CD4-positive, alpha-beta T cell (primary cell): ENCODE results near the gene PCDHB11. TPM values are rescaled to one million over a fixed set of nuclear protein-coding genes. Genes with fewer than 3 reads are reported as not detected.
"Not testable (repeated sequence)": the region's sequence is repeated elsewhere in the genome, so short reads cannot be mapped to it uniquely, and the experiment has no call there.

Experiments used
- ATAC-seq: fragments of 200-7000 bp; cut with Tn5 transposase; one replicate; pipeline ENCODE4 v1.10.0; 2022; ENCODE audit warnings: mild to moderate bottlenecking; ENCODE audit not compliant: poor library complexity
- CTCF ChIA-PET: fragments of 350-600 bp; sonication (Branson Sonifier 250); formaldehyde crosslinking; loops from one replicate; lab custom pipeline; 2021; ENCODE audit warnings: antibody characterized with exemption, inconsistent platforms; lab: Charles Lee
- POLR2A ChIA-PET: fragments of 350-600 bp; sonication (Branson Sonifier 250); formaldehyde crosslinking; loops from one replicate; lab custom pipeline; 2021; ENCODE audit warnings: antibody characterized with exemption, inconsistent platforms; lab: Charles Lee
- DNase-seq, 14 experiments: peaks; one replicate each; pipeline ENCODE4 v3.0.0-alpha.2; 2013 to 2020; ENCODE audit warnings: mixed read lengths in 2 of 14
- H3K27ac ChIP-seq, 2 donors: one replicate each; pipeline versions ENCODE4 v1.5.1 to v1.7.0; 2013; ENCODE audit warnings: low read length in 2 of 2, low read depth in 1 of 2, mild to moderate bottlenecking in 1 of 2
- H3K27me3 ChIP-seq, 2 experiments: 1 replicate in 1 of 2; 2 replicates in 1 of 2; pipeline versions ENCODE4 v1.6.1 to v1.7.0; 2013; ENCODE audit warnings: low read length in 2 of 2, control low read depth in 1 of 2, mild to moderate bottlenecking in 1 of 2, moderate library complexity in 1 of 2; ENCODE audit not compliant: insufficient read depth in 2 of 2, control insufficient read depth in 1 of 2
- H3K36me3 ChIP-seq: one replicate; pipeline ENCODE4 v1.6.1; 2013; ENCODE audit warnings: low read length, control low read depth; ENCODE audit not compliant: insufficient read depth
- H3K4me1 ChIP-seq: one replicate; pipeline ENCODE4 v1.6.1; 2013; ENCODE audit warnings: low read length, control low read depth; ENCODE audit not compliant: insufficient read depth
- H3K4me3 ChIP-seq: one replicate; pipeline ENCODE4 v1.5.1; 2013; ENCODE audit warnings: mild to moderate bottlenecking, low read length, moderate library complexity
- H3K9me3 ChIP-seq, 2 experiments: 1 replicate in 1 of 2; 2 replicates in 1 of 2; pipeline versions ENCODE4 v1.6.1 to v1.7.0; 2013; ENCODE audit warnings: low read length in 2 of 2, mild to moderate bottlenecking in 2 of 2, control low read depth in 1 of 2, moderate library complexity in 1 of 2; ENCODE audit not compliant: control insufficient read depth in 1 of 2, insufficient read depth in 1 of 2
- H3K27ac Mint-ChIP-seq: one replicate; pipeline ENCODE4 v1.8.0; 2020; ENCODE audit warnings: mixed read lengths
- H3K27me3 Mint-ChIP-seq: one replicate; pipeline ENCODE4 v1.8.0; 2021; ENCODE audit warnings: mixed read lengths
- H3K36me3 Mint-ChIP-seq: one replicate; pipeline ENCODE4 v1.8.0; 2021; ENCODE audit warnings: low read depth, mixed read lengths
- H3K4me1 Mint-ChIP-seq: one replicate; pipeline ENCODE4 v1.8.0; 2021; ENCODE audit warnings: low read depth, mixed read lengths
- H3K4me3 Mint-ChIP-seq: one replicate; pipeline ENCODE4 v1.8.0; 2020; ENCODE audit warnings: mild to moderate bottlenecking, mixed read lengths
- H3K9me3 Mint-ChIP-seq: one replicate; pipeline ENCODE4 v1.8.0; 2020; ENCODE audit warnings: mixed read lengths
- intact Hi-C, 2 experiments: fragments of 100-400 bp; cut with DNase I in 1 of 2; cut with micrococcal nuclease in 1 of 2; formaldehyde crosslinking; loops; one replicate each; pipeline versions ENCODE4 v1.15.1 to v1.9.0; 2023 to 2025; cut with DNase I, micrococcal nuclease
- total RNA-seq, 174 experiments: library from RNA in 2 of 174; stranded (reverse) in 2 of 174; gene quantifications; one replicate each; pipeline ENCODE4 v1.2.3 and lab custom pipeline; 2021 to 2026

PCDHB11 gene
- total RNA-seq, 2 experiments from 2014 or later: not detected

DNA sequence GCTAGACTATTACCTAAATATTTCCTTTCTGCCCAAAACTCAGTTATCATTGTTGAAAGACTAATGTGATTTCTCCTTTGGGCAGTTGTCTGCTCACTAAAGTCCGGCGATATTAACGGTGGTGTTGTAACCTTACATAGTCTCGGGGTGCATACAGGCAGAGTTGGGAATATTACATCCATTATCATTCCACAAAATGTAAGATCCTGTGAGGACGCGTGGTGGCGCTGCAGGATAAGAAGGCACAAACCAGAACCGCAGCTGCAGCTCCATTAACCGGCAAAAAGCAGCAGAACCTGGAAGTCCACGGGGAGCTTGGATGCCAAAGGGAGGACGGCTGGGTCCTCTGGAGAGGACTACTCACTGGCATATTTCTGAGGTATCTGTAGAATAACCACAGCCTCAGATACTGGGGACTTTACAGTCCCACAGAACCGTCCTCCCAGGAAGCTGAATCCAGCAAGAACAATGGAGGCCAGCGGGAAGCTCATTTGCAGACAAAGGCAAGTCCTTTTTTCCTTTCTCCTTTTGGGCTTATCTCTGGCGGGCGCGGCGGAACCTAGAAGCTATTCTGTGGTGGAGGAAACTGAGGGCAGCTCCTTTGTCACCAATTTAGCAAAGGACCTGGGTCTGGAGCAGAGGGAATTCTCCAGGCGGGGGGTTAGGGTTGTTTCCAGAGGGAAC lies 14.4 kb downstream of the PCDHB11 start, which contains the start of gene PCDHB13:
Gene PCDHB13, plus strand, starts transcription at position 264 of the 684 bp plus-strand sequence. Its CDS starts 205 bp downstream, at position 469.
- H3K9me3 Mint-ChIP-seq, intact Hi-C loops, CTCF ChIA-PET, H3K36me3 ChIP-seq, H3K36me3 Mint-ChIP-seq, H3K27ac Mint-ChIP-seq, H3K4me3 Mint-ChIP-seq, H3K27ac ChIP-seq, H3K4me3 ChIP-seq, H3K4me1 Mint-ChIP-seq, H3K4me1 ChIP-seq, POLR2A ChIA-PET, ATAC-seq: not testable (repeated sequence)
- peaks cover 76% of the 10 kb centered on the region for H3K27me3 Mint-ChIP-seq
- Histone ChIP-seq H3K9me3 (peaks cover 25 to 31% of the 10 kb centered on the region in 2 experiments), H3K27me3 (peaks cover 17 to 52% of the 10 kb centered on the region in 2 experiments)
- peak in 4 of 14 experiments; percentile 17 to 53 (median 37) for DNase-seq

DNA sequence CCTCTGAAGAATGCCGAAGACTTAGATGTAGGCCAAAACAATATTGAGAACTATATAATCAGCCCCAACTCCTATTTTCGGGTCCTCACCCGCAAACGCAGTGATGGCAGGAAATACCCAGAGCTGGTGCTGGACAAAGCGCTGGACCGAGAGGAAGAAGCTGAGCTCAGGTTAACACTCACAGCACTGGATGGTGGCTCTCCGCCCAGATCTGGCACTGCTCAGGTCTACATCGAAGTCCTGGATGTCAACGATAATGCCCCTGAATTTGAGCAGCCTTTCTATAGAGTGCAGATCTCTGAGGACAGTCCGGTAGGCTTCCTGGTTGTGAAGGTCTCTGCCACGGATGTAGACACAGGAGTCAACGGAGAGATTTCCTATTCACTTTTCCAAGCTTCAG lies 15.2 kb downstream of the PCDHB11 start:
- H3K27ac ChIP-seq, intact Hi-C loops, H3K4me3 Mint-ChIP-seq, H3K9me3 Mint-ChIP-seq, H3K27ac Mint-ChIP-seq, H3K36me3 ChIP-seq, DNase-seq, ATAC-seq, H3K36me3 Mint-ChIP-seq, POLR2A ChIA-PET, H3K4me1 Mint-ChIP-seq, H3K4me1 ChIP-seq, CTCF ChIA-PET, H3K4me3 ChIP-seq: not testable (repeated sequence)
- H3K27me3 Mint-ChIP-seq: peaks cover 73% of the 10 kb centered on the region
- Histone ChIP-seq H3K9me3 (peaks cover 27 to 31% of the 10 kb centered on the region in 2 experiments), H3K27me3 (peaks cover 15 to 54% of the 10 kb centered on the region in 2 experiments)

DNA sequence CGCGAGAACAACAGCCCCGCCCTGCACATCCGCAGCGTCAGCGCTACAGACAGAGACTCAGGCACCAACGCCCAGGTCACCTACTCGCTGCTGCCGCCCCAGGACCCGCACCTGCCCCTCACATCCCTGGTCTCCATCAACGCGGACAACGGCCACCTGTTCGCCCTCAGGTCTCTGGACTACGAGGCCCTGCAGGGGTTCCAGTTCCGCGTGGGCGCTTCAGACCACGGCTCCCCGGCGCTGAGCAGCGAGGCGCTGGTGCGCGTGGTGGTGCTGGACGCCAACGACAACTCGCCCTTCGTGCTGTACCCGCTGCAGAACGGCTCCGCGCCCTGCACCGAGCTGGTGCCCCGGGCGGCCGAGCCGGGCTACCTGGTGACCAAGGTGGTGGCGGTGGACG lies 16.1 kb downstream of the PCDHB11 start:
- DNase-seq, H3K27ac Mint-ChIP-seq, H3K36me3 Mint-ChIP-seq, H3K4me3 ChIP-seq, ATAC-seq, H3K4me1 ChIP-seq, POLR2A ChIA-PET, H3K4me3 Mint-ChIP-seq, H3K27ac ChIP-seq, CTCF ChIA-PET, H3K4me1 Mint-ChIP-seq, H3K36me3 ChIP-seq, intact Hi-C loops, H3K9me3 Mint-ChIP-seq: not testable (repeated sequence)
- Histone ChIP-seq H3K9me3 (peaks cover 25 to 27% of the 10 kb centered on the region in 2 experiments), H3K27me3 (peaks cover 11 to 55% of the 10 kb centered on the region in 2 experiments)
- peaks cover 76% of the 10 kb centered on the region for H3K27me3 Mint-ChIP-seq

DNA sequence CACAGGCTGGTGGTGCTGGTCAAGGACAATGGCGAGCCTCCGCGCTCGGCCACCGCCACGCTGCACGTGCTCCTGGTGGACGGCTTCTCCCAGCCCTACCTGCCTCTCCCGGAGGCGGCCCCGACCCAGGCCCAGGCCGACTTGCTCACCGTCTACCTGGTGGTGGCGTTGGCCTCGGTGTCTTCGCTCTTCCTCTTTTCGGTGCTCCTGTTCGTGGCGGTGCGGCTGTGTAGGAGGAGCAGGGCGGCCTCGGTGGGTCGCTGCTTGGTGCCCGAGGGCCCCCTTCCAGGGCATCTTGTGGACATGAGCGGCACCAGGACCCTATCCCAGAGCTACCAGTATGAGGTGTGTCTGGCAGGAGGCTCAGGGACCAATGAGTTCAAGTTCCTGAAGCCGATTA lies 16.6 kb downstream of the PCDHB11 start:
- H3K36me3 Mint-ChIP-seq, H3K27ac ChIP-seq, H3K4me1 Mint-ChIP-seq, H3K4me3 Mint-ChIP-seq, H3K4me1 ChIP-seq, POLR2A ChIA-PET, H3K36me3 ChIP-seq, intact Hi-C loops, H3K27ac Mint-ChIP-seq, ATAC-seq, CTCF ChIA-PET, H3K9me3 Mint-ChIP-seq, H3K4me3 ChIP-seq, DNase-seq: not testable (repeated sequence)
- Histone ChIP-seq H3K27me3 (peaks cover 15 to 52% of the 10 kb centered on the region in 2 experiments), H3K9me3 (peaks cover 19 to 26% of the 10 kb centered on the region in 2 experiments)
- peaks cover 78% of the 10 kb centered on the region for H3K27me3 Mint-ChIP-seq
